ENCODE measurements around the gene RGPD6. TPM values are rescaled to one million over a fixed set of nuclear protein-coding genes. Genes with fewer than 3 reads are reported as not detected.
"Not testable (repeated sequence)": the region's sequence is repeated elsewhere in the genome, so short reads cannot be mapped to it uniquely, and the experiment has no call there.

RGPD6 gene
- 0.49 TPM for polyA plus RNA-seq (2012; ENCODE audit: insufficient read depth, insufficient read length, low read depth)

- H3K27me3 ChIP-seq; H3K4me3 ChIP-seq (ENCODE audit: low read depth, low read length); H3K36me3 ChIP-seq; DNase-seq; H3K4me1 ChIP-seq; H3K9me3 ChIP-seq: not testable (repeated sequence)
Measured at GRCh38 chr2:110576763-110577416, at the start of gene RGPD6. TSS of gene RGPD6 (minus strand) at chr2:110577222. CDS start at chr2:110577024, 198 bp downstream.

GRCh38 chr2:110619326-110619939, 42.4 kb upstream of the RGPD6 start:
- not testable (repeated sequence) for DNase-seq; H3K27me3 ChIP-seq; H3K4me3 ChIP-seq (ENCODE audit: low read depth, low read length); H3K9me3 ChIP-seq; H3K4me1 ChIP-seq; H3K36me3 ChIP-seq

- H3K9me3 ChIP-seq; H3K27me3 ChIP-seq; DNase-seq; H3K36me3 ChIP-seq; H3K4me1 ChIP-seq; H3K4me3 ChIP-seq (ENCODE audit: low read depth, low read length): not testable (repeated sequence)
Measured at GRCh38 chr2:110613927-110614326, 36.9 kb upstream of the RGPD6 start.

DNA sequence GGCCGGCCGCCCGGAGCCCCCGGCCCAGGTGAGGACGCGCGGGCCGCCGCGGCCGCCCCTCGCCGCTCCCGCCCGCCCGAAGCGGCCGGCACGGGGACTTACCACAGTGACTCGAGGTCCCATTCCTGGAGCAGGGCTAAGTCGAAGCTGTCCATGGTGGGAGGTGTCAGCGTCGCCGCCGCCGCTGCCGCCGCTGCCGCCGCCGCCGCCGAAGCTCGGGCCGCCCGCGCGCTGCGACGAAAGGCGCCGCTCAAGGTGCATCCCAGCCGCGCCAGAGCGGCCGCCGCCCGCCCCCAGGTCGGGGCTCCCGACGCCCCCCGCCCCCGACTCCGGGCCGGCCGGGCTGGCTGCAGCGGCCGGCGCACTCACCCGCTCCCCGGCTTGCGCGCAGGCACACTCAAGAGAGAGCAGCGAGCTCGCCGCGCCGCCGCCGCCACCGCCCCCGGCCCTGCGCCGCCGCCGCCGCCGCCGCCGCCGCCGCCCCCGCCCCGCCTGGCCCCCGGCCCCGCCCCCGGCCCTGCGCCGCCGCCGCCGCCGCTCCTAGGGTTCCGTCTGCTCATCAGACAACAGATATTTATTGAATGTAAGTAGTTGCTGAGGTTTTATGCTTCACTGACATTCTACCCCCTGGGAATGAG, 33.7 kb upstream of the RGPD6 start:
- not testable (repeated sequence) for H3K27me3 ChIP-seq; H3K36me3 ChIP-seq; H3K4me3 ChIP-seq (ENCODE audit: low read depth, low read length); DNase-seq; H3K9me3 ChIP-seq; H3K4me1 ChIP-seq

GRCh38 chr2:110609843-110610612, 33.0 kb upstream of the RGPD6 start:
- not testable (repeated sequence) for H3K4me3 ChIP-seq (ENCODE audit: low read depth, low read length)

DNA sequence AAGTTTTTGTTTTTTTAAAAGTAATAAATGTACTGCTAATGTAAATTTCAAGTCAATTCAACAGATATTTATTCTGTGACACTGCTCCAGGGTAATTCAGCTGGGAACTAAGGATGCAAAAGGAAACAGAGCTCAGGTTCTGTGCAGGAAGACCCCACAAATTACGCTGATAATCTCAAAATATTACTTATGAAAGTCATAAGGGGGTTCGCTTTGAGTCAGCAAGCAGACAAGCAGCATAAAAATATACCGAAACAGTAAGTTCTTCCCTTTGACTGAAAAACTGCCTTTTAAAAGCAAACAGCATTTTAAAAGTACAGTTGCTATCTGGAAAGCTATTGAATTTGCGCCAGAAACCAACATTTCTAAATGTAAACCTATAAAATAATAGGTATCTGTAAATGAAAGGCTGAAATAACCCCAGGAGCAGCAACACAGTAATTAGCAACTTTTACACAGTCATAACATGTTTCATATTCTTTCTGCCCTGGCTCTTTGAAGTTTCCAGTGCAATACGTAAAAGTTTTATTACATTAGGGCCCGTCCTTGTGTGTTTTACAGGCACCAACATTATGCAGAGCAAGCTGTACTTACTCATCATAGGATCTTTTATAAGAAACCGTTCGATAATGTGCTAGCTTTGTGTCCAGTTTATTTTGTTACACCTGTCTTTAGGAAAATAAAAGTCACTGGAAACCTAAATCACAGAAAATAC, 31.9 kb upstream of the RGPD6 start:
- H3K9me3 ChIP-seq; H3K4me1 ChIP-seq; H3K4me3 ChIP-seq (ENCODE audit: low read depth, low read length); H3K27me3 ChIP-seq; DNase-seq; H3K36me3 ChIP-seq: not testable (repeated sequence)

More at GRCh38 chr2:110609843-110610612, 33.0 kb upstream of the RGPD6 start:
- H3K27me3 ChIP-seq, H3K36me3 ChIP-seq, H3K4me1 ChIP-seq, H3K9me3 ChIP-seq, DNase-seq: not testable (repeated sequence)

DNA sequence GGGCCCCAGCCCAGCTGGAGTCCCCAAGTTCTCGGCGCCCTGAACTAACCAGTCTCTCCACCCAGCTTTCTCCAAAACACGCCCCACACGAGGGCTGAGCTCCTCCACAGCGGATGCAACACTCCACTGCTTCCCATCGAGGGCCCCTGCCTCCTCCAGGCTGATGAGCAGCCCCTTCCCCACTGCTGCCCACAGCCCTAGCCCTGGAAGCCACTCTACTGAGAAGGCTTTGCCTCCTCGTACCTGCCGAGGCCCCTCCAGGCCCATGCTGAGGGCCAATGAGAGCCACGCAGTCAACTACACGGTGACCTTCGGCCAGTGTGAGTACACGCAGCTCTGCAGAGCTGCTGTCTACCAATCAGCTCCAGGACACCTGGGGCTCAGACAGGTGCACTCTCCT, 28.0 kb upstream of the RGPD6 start:
- not testable (repeated sequence) for DNase-seq; H3K27me3 ChIP-seq; H3K36me3 ChIP-seq; H3K4me1 ChIP-seq; H3K4me3 ChIP-seq (ENCODE audit: low read depth, low read length); H3K9me3 ChIP-seq

- not testable (repeated sequence) for H3K4me3 ChIP-seq (ENCODE audit: low read depth, low read length); DNase-seq; H3K36me3 ChIP-seq; H3K27me3 ChIP-seq; H3K9me3 ChIP-seq; H3K4me1 ChIP-seq
Measured at GRCh38 chr2:110603917-110604591, 27.0 kb upstream of the RGPD6 start.

GRCh38 chr2:110602139-110602538, 25.1 kb upstream of the RGPD6 start:
- not testable (repeated sequence) for H3K4me3 ChIP-seq (ENCODE audit: low read depth, low read length); DNase-seq; H3K27me3 ChIP-seq; H3K36me3 ChIP-seq; H3K9me3 ChIP-seq; H3K4me1 ChIP-seq

- H3K27me3 ChIP-seq; H3K36me3 ChIP-seq; H3K4me3 ChIP-seq (ENCODE audit: low read depth, low read length); H3K4me1 ChIP-seq; DNase-seq; H3K9me3 ChIP-seq: not testable (repeated sequence)
Measured at GRCh38 chr2:110591973-110592372, 15.0 kb upstream of the RGPD6 start.

DNA sequence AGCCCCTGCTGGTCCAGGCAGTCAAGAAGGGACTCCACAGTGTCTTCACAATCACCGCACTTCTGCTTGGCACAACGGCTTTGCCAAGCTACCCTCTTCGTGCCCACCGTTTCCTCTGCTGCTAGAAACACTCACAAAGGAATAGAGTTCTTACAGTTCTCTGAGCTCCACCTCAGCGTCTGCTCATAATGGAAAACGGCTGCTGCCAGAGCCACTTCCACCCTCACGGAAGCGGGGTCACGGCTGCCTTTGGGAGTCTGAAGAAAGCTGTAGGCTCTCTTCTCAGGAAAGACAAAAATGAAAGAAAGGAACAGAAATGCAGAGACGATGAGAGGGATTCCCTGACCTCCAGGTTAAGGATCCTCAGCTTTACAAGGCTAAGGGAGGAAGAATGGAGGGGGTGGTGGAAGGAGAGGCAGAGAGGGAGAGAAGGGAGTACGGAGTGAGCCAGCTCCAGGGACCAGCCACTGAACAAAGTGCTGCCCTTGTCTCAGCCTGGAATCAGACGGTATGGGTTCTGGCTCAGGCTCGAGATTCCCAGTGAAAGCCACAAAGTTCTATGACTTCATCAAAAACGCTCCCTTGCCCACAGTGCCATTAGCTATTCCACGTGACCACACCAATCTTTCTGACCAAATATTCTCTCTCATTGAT, 12.8 kb upstream of the RGPD6 start:
- not testable (repeated sequence) for H3K27me3 ChIP-seq; H3K36me3 ChIP-seq; H3K4me3 ChIP-seq (ENCODE audit: low read depth, low read length); DNase-seq; H3K9me3 ChIP-seq; H3K4me1 ChIP-seq

DNA sequence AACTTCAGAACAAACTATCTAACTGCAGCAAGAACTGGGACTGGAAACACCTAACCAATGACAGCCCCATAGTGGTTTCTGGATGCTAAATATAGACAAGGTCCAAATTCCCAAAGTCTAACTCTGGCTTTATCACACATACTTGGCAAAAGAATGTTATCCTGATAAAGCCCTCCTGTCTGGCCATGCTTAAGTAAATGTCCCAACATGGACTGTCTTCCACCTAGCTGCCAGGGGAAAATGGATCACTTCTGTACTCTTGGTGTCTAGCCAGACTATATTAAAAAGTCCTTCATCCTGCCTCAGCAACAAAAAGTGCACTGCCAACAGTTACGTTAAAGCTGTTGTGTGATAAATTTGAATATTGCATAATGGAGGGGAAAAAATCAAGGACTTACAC, 11.5 kb upstream of the RGPD6 start:
- not testable (repeated sequence) for DNase-seq; H3K36me3 ChIP-seq; H3K9me3 ChIP-seq; H3K27me3 ChIP-seq; H3K4me3 ChIP-seq (ENCODE audit: low read depth, low read length); H3K4me1 ChIP-seq

- H3K36me3 ChIP-seq; H3K27me3 ChIP-seq; DNase-seq; H3K4me3 ChIP-seq (ENCODE audit: low read depth, low read length); H3K9me3 ChIP-seq; H3K4me1 ChIP-seq: not testable (repeated sequence)
Measured at GRCh38 chr2:110579216-110579965, 2.4 kb upstream of the RGPD6 start.

- not testable (repeated sequence) for H3K9me3 ChIP-seq, H3K4me1 ChIP-seq
Measured at GRCh38 chr2:110578429-110578828, 1.4 kb upstream of the RGPD6 start.

More at GRCh38 chr2:110578429-110578828, 1.4 kb upstream of the RGPD6 start:
- H3K4me3 ChIP-seq (ENCODE audit: low read depth, low read length); H3K36me3 ChIP-seq; H3K27me3 ChIP-seq; DNase-seq: not testable (repeated sequence)

Data from BE2C (cell line).